ENCODE measurements around the gene CPS1.

The CPS1 gene

GRCh38 chr2:210539035-210539434, 17.4 kb upstream of the CPS1 start:
- no peak for TF ChIP-seq CTCF (conservative IDR thresholded peaks at IDR 0.05)
- no peak overlapping the region for H3K27ac ChIP-seq

- H3K27ac ChIP-seq: no peak overlapping the region
- TF ChIP-seq CTCF (conservative IDR thresholded peaks at IDR 0.05): no peak
Measured at GRCh38 chr2:210539578-210540416, 16.6 kb upstream of the CPS1 start.

GRCh38 chr2:210540471-210540870, 15.9 kb upstream of the CPS1 start:
- H3K27ac ChIP-seq: no peak overlapping the region
- no peak for TF ChIP-seq CTCF (conservative IDR thresholded peaks at IDR 0.05)

- no peak overlapping the region for H3K27ac ChIP-seq
- no peak for TF ChIP-seq CTCF (conservative IDR thresholded peaks at IDR 0.05)
Measured at GRCh38 chr2:210540900-210541289, 15.5 kb upstream of the CPS1 start.

GRCh38 chr2:210541290-210541902, 15.0 kb upstream of the CPS1 start:
- H3K27ac ChIP-seq: no peak overlapping the region
- TF ChIP-seq CTCF (conservative IDR thresholded peaks at IDR 0.05): no peak

- H3K27ac ChIP-seq: no peak overlapping the region
- TF ChIP-seq CTCF (conservative IDR thresholded peaks at IDR 0.05): no peak
Measured at GRCh38 chr2:210544007-210544590, 12.3 kb upstream of the CPS1 start.

GRCh38 chr2:210544831-210545230, 11.6 kb upstream of the CPS1 start:
- no peak overlapping the region for H3K27ac ChIP-seq
- TF ChIP-seq CTCF (conservative IDR thresholded peaks at IDR 0.05): no peak
